ENCODE measurements around the gene FGB.

Gene FGB

GRCh38 chr4:154597798-154598774 is 35.3 kb downstream of the FGB start:
- no peak for DNase-seq

GRCh38 chr4:154602404-154603020 is 39.7 kb downstream of the FGB start:
- no peak for DNase-seq

DNA sequence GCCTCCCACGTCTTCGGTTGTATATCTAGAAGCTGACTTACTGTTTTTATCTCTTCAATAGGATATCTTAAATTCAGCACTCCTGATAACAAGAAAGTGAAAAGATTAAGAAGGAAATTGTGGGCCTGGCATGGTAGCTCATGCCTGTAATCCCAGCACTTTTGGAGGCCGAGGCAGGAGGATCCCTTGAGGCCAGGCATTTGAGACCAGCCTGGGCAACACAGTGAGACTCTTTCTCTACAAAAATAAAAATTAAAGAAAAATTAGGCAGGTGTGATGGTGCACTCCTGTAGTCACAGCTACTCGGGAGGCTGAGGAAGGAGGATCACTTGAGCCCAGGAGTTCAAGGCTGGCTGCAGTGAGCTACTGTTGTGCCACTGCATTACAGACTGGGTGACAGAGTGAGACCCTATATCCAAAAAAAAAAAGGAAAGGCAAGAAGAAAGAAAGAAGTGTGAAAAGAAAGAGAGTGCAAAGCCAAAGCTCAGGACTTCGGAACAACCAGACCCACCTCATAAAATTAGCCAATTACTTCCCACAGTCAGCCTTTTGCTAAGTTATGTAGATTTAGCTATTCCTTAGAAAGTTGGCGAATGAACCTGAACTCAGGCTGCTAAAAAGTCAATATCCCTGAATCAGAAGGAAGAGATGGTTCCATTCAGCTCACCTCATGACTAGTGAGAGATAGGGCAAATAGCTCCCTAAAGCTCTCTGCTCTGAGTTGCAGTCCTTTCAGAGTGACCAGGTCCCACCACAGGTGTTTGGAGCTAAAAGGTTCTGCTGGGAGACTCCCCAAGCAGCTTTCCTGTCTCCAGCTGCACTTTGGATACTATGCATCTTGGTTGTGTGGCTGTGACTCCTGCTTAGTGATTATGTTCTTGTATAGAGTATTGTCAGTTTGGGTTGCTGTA is 40.5 kb downstream of the FGB start:
- no peak for DNase-seq

DNA sequence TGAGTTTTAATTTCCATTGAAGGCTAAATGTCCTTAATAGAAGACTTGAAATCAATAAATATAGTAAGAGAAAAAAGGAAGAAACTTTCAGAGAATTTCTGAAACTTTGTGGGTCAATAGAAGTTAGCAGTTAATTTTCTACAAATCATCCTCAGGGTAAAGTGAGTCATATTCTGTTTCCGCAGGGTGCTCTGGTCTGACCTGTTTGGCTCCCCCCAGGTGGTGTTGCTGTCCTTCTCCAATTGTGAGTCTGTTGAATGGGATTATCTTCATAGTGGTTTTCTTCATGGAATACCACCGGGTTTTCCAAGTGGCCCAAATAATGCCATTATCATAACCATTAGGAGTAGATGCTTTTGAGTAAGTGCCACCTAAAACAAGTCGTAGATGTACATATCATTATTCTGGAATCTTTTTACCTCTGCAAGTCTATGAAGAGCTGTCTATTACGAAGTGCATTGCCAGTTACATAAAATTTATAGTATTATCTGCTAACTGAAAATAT is 41.9 kb downstream of the FGB start:
- DNase-seq, result no peak

GRCh38 chr4:154606728-154607723 is 44.2 kb downstream of the FGB start:
- DNase-seq, result no peak

DNA sequence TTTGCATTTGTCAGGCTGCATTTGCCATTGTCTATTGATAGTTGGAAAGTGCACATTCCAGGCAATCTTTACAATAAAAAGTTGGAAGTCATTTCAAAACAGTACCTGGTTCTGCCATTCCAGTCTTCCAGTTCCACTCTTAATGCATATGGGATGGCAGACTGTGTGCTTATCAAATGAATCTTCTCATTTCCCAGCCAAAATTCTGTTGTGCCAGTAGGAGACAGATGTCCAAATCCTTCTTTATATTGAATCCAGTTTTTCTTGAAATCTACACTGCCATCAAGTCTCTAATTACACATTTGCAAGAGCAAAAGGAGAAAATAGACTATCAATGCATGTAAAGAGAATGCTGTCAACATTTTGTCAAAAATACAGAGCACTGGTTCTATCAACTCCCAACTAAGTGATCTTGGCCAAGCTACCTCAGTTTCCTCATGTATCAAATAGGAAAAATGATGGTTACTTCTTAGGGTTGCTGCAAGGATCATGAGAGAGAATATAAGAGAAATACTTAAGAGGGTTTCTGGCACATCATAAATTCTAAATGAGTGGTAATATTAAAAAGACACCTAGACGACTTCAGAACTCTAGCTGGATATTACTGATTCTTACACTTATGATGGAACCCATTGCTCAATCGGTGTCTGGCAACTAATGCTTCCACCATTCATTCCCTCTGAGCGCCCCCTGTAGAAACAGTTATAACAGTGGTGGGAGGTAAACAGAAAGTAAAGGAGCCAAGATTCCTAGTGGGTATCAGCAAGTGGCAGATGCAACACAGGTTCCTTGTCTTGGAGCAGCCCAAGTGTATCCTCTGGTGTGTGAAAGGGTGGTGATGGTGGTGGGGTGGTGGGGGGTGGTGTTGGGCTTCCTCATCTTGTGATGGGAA is 45.8 kb downstream of the FGB start:
- DNase-seq, result no peak

DNA sequence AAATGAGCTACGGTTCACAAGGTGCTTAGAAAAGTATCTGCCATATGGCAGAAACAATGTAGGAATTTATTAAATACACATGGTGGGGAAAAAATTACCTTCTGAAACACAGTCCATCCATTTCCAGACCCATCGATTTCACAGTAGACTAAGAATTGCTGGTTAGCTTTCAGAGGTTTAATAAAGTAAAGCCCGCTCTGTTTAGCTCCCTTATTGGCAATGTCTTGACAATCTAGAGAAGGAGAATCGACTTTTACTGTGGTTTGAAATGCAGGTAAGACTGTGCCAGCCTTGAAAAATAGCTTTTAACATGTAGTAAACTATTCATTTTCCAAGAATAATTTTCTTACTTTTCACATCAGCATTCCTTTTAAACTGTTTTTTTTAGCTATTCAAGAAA is 46.7 kb downstream of the FGB start:
- DNase-seq, result no peak

GRCh38 chr4:154610582-154610981 is 47.8 kb downstream of the FGB start:
- no peak for DNase-seq

- DNase-seq, result no peak
These were observed 49.0 kb downstream of the FGB start for GRCh38 chr4:154611833-154612232.

- DNase-seq, result no peak
These were observed 49.9 kb downstream of the FGB start, which contains the start of gene FGG for GRCh38 chr4:154612472-154613414. Gene FGG (minus strand): TSS chr4:154612656. CDS start chr4:154612609, 47 bp downstream.

DNA sequence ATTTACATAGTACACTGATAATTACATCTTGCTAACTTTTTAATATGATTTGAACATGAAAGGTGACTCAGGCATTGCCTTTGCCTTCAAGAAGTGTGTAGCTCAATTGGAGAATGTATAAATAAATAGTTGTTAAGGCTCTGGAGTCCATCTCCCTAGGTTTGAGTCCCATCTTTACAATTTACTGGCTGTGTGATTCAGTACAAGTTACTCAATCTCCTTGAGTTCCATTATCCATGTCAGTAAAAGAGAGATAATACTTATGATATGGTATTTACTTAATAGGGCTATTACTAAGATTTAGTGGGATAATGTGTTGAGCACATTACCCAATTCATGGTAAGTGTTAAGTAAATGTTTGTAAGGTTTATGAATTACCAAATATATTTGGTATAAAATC is 51.5 kb downstream of the FGB start:
- DNase-seq, result no peak

- DNase-seq, result no peak
These were observed 52.4 kb downstream of the FGB start for GRCh38 chr4:154615211-154615610.

- DNase-seq, result no peak
These were observed 53.5 kb downstream of the FGB start for GRCh38 chr4:154616287-154616686.

DNA sequence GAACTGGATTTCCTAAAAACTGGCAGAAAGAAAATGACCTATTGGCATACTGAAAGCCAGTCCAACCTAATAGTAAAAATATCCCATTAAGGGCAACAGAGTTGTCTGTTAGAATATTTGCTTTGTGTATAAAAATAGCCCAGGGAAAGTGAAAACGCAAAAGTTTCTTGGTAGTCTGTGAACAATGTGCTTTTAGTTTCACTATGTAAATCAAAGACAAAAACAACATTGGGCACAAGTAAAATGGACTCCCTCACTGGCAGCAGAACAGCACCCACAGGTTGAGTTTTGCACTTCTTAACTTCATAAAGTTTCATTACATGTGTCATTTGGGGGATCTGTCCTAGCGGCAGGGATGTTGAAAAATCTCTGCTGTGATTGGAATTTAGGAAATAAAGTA is 53.9 kb downstream of the FGB start:
- DNase-seq, result no peak

DNA sequence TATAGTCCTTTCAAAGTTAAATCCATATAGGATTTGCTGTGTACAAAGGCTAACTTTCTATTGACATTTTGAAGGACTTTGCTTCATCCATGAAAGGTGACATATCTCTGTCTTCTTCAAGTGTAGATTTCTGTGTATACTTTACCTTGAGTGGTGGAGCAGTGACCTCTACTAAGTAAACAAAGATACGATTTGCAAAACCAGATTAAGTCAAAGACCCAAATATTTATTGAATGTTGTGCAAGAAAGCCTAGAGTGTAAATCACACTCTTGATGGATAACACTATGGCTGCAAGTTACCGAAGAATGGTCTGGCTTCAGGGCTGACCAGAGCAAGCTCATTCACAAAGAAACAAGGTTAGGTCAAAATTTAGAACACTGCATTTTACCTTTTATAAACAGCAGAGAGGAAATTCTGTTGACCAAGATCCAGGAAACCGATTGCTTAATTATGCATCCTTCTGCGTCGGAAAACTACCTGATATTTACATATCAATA is 55.1 kb downstream of the FGB start:
- DNase-seq, result no peak

DNA sequence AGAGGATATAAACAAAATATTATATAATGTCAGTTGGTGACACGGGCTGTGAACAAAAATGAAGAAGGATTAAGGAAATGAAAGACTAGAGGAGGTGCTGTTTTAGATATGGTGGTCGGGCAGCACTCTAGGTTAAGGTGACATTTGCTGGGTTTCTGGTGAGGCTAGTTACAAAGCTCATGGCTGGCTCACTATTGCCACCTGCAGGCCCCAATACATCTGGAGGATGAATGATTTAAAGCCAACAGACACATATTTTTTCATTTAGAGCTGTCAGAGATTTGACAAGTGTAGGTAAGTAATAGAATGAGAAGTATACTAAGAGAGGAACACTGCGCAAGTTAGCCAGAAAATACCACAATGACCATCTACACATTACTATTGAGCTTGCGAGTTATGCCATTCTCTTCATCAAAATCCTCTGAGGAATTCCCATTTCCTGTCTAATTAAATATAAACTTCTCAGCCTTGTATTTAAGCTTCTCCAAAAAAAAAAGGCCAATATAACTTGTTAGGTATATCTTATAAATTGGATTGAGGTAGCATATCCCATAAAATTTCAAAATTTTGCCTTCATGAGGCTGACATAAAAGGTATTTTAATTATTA is 56.0 kb downstream of the FGB start:
- peak; percentile 57 for DNase-seq

GRCh38 chr4:154620111-154620510 is 57.3 kb downstream of the FGB start:
- no peak for DNase-seq

Measured in activated CD8-positive, alpha-beta memory T cell treated with anti-CD3 and anti-CD28 coated beads, Interleukin-2, amount 50 U/mL, for 48 hours (primary cell).